SJCRH30 (cell line): ENCODE results near the gene MDGA2. TPM values are rescaled to one million over a fixed set of nuclear protein-coding genes. Genes with fewer than 3 reads are reported as not detected.

Experiments
- DNase-seq, 2 experiments: peaks; one replicate each; pipeline ENCODE4 v3.0.0-alpha.2; 2015 to 2020
- H3K27ac ChIP-seq: fragments of 250-450 bp; sonication (Bioruptor Pico); 2 replicates; pipeline ENCODE4 v1.5.1; 2020; ENCODE audit warnings: mild to moderate bottlenecking, moderate library complexity
- H3K27me3 ChIP-seq: fragments of 250-450 bp; sonication (Bioruptor Pico); 2 replicates; pipeline ENCODE4 v1.5.1; 2020; ENCODE audit warnings: mild to moderate bottlenecking, moderate library complexity
- H3K36me3 ChIP-seq: fragments of 250-450 bp; sonication (Bioruptor Pico); 2 replicates; pipeline ENCODE4 v1.5.1; 2020; ENCODE audit warnings: mild to moderate bottlenecking, moderate library complexity
- H3K4me1 ChIP-seq: fragments of 250-450 bp; sonication (Bioruptor Pico); 2 replicates; pipeline ENCODE4 v1.5.1; 2020; ENCODE audit warnings: mild to moderate bottlenecking, moderate library complexity
- H3K4me3 ChIP-seq: fragments of 250-450 bp; sonication (Bioruptor Pico); 2 replicates; pipeline ENCODE4 v1.5.1; 2020; ENCODE audit warnings: mild to moderate bottlenecking, moderate library complexity
- H3K9me3 ChIP-seq: fragments of 250-450 bp; sonication (Bioruptor Pico); replicated peaks from 2 replicates; pipeline ENCODE4 v1.5.1; 2020; ENCODE audit warnings: mild to moderate bottlenecking, moderate library complexity
- total RNA-seq: library from RNA; depleted of rRNA; stranded (reverse); fragments of >200 nt; shearing (Covaris generic); gene quantifications from 2 replicates; pipeline ENCODE4 v1.2.3, GENCODE V29; 2014

MDGA2 gene
- total RNA-seq, 1 experiment from 2014 or later: 1.9 TPM

GRCh38 chr14:47167402-47167801 is 508.0 kb downstream of the MDGA2 start:
- no peaks in the 10 kb centered on the region for H3K36me3 ChIP-seq
- H3K27me3 ChIP-seq: no peaks in the 10 kb centered on the region

GRCh38 chr14:47155395-47155794 is 520.0 kb downstream of the MDGA2 start:
- Histone ChIP-seq H3K4me1 (no peaks in the 10 kb centered on the region), H3K4me3 (no peak overlapping the region), H3K9me3 (no peaks in the 10 kb centered on the region), H3K27me3 (no peaks in the 10 kb centered on the region), H3K36me3 (no peaks in the 10 kb centered on the region), H3K27ac (no peak overlapping the region)
- DNase-seq: no peak

More at GRCh38 chr14:47167402-47167801, 508.0 kb downstream of the MDGA2 start:
- no peaks in the 10 kb centered on the region for H3K4me1 ChIP-seq
- no peaks in the 10 kb centered on the region for H3K9me3 ChIP-seq
- no peak overlapping the region for H3K27ac ChIP-seq
- DNase-seq: no peak
- no peak overlapping the region for H3K4me3 ChIP-seq

GRCh38 chr14:47154276-47154797 is 521.1 kb downstream of the MDGA2 start:
- Histone ChIP-seq H3K27ac (no peak overlapping the region), H3K27me3 (no peaks in the 10 kb centered on the region), H3K36me3 (no peaks in the 10 kb centered on the region), H3K4me1 (no peaks in the 10 kb centered on the region), H3K4me3 (no peak overlapping the region), H3K9me3 (no peaks in the 10 kb centered on the region)
- no peak for DNase-seq

- DNase-seq: no peak
- H3K27me3 ChIP-seq: no peaks in the 10 kb centered on the region
- H3K36me3 ChIP-seq: no peaks in the 10 kb centered on the region
- H3K9me3 ChIP-seq: no peaks in the 10 kb centered on the region
- H3K4me3 ChIP-seq: no peak overlapping the region
- H3K4me1 ChIP-seq: no peaks in the 10 kb centered on the region
- no peak overlapping the region for H3K27ac ChIP-seq
Observed at GRCh38 chr14:47153746-47154145, 521.7 kb downstream of the MDGA2 start.

- Histone ChIP-seq H3K4me3 (no peak overlapping the region), H3K36me3 (no peaks in the 10 kb centered on the region), H3K4me1 (no peaks in the 10 kb centered on the region), H3K9me3 (no peaks in the 10 kb centered on the region), H3K27me3 (no peaks in the 10 kb centered on the region), H3K27ac (no peak overlapping the region)
- DNase-seq: no peak
Observed at GRCh38 chr14:47150267-47150666, 525.1 kb downstream of the MDGA2 start.

GRCh38 chr14:47149326-47149725 is 526.1 kb downstream of the MDGA2 start:
- no peaks in the 10 kb centered on the region for H3K9me3 ChIP-seq
- H3K27me3 ChIP-seq: no peaks in the 10 kb centered on the region
- no peaks in the 10 kb centered on the region for H3K36me3 ChIP-seq
- no peak overlapping the region for H3K27ac ChIP-seq
- no peak for DNase-seq
- no peak overlapping the region for H3K4me3 ChIP-seq
- no peaks in the 10 kb centered on the region for H3K4me1 ChIP-seq

- DNase-seq: no peak
- Histone ChIP-seq H3K27me3 (no peaks in the 10 kb centered on the region), H3K9me3 (no peaks in the 10 kb centered on the region), H3K4me1 (no peaks in the 10 kb centered on the region), H3K27ac (no peak overlapping the region), H3K4me3 (no peak overlapping the region), H3K36me3 (no peaks in the 10 kb centered on the region)
Observed at GRCh38 chr14:47148686-47149085, 526.7 kb downstream of the MDGA2 start.

DNA sequence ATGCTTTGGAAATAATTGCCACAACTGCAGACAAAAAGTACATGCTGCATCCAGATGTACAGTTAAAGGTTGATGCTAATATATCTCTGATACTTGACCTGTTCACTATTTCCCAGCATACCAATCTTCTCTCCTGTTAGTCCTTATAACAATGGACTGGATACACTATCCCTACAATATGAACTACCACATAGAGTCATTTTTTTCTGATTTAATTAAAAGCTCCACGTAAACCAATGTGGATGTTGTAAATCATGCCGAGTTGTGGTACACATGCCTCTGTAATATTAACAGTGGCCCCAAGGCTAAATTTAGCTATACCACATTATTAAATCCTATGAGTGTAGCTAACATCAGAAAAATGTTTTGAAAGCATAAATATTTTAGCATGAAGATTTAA is 554.8 kb downstream of the MDGA2 start:
- H3K36me3 ChIP-seq: no peaks in the 10 kb centered on the region
- H3K4me1 ChIP-seq: no peaks in the 10 kb centered on the region
- DNase-seq: no peak
- H3K27ac ChIP-seq: no peak overlapping the region
- H3K27me3 ChIP-seq: no peaks in the 10 kb centered on the region
- no peaks in the 10 kb centered on the region for H3K9me3 ChIP-seq
- no peak overlapping the region for H3K4me3 ChIP-seq

- H3K4me3 ChIP-seq: no peak overlapping the region
- H3K27ac ChIP-seq: no peak overlapping the region
- H3K4me1 ChIP-seq: no peaks in the 10 kb centered on the region
- no peaks in the 10 kb centered on the region for H3K36me3 ChIP-seq
- no peaks in the 10 kb centered on the region for H3K9me3 ChIP-seq
- H3K27me3 ChIP-seq: no peaks in the 10 kb centered on the region
- DNase-seq: no peak
Observed at GRCh38 chr14:47103771-47104170, 571.6 kb downstream of the MDGA2 start.

GRCh38 chr14:47102472-47102871 is 572.9 kb downstream of the MDGA2 start:
- H3K4me3 ChIP-seq: no peak overlapping the region
- no peaks in the 10 kb centered on the region for H3K27me3 ChIP-seq
- no peak for DNase-seq
- H3K9me3 ChIP-seq: no peaks in the 10 kb centered on the region
- H3K4me1 ChIP-seq: no peaks in the 10 kb centered on the region
- no peak overlapping the region for H3K27ac ChIP-seq
- H3K36me3 ChIP-seq: no peaks in the 10 kb centered on the region

DNA sequence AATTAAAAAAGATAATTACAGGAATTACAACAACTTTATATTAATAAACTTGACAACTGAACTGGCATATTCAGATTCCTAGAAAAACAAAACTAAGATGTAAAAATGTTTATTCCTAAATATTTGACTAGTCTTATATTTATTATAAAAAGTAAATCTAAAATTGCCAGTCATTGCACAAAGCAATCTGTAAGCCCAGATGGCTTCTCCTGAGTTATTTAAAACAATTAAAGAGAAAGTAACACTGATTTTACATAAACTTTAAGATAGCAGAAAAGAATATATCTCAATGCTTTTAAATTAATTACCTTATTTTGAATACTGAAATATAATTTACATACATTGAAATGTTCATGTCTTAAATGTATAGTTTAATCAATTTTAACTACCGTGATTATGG is 589.7 kb downstream of the MDGA2 start:
- H3K9me3 ChIP-seq: no peaks in the 10 kb centered on the region
- no peak for DNase-seq

GRCh38 chr14:47065326-47065725 is 610.1 kb downstream of the MDGA2 start:
- Histone ChIP-seq H3K4me3 (no peak overlapping the region), H3K4me1 (no peaks in the 10 kb centered on the region), H3K27me3 (no peaks in the 10 kb centered on the region), H3K27ac (no peak overlapping the region), H3K36me3 (no peaks in the 10 kb centered on the region), H3K9me3 (no peaks in the 10 kb centered on the region)
- no peak for DNase-seq

More for the DNA sequence above, 589.7 kb downstream of the MDGA2 start:
- Histone ChIP-seq H3K4me1 (no peaks in the 10 kb centered on the region; the same call in 1 of the 2 replicates), H3K27me3 (no peaks in the 10 kb centered on the region), H3K27ac (no peak overlapping the region), H3K36me3 (no peaks in the 10 kb centered on the region), H3K4me3 (no peak overlapping the region)

GRCh38 chr14:47060050-47060449 is 615.4 kb downstream of the MDGA2 start:
- no peak for DNase-seq
- Histone ChIP-seq H3K9me3 (no peaks in the 10 kb centered on the region), H3K4me1 (no peaks in the 10 kb centered on the region), H3K27me3 (no peaks in the 10 kb centered on the region), H3K4me3 (no peak overlapping the region), H3K27ac (no peak overlapping the region), H3K36me3 (no peaks in the 10 kb centered on the region)

GRCh38 chr14:47057364-47057763 is 618.0 kb downstream of the MDGA2 start:
- H3K4me3 ChIP-seq: no peak overlapping the region
- no peaks in the 10 kb centered on the region for H3K9me3 ChIP-seq
- no peaks in the 10 kb centered on the region for H3K36me3 ChIP-seq
- no peak overlapping the region for H3K27ac ChIP-seq
- no peaks in the 10 kb centered on the region for H3K4me1 ChIP-seq
- H3K27me3 ChIP-seq: no peaks in the 10 kb centered on the region
- DNase-seq: no peak

GRCh38 chr14:47044841-47045240 is 630.6 kb downstream of the MDGA2 start:
- Histone ChIP-seq H3K36me3 (no peaks in the 10 kb centered on the region), H3K4me1 (no peaks in the 10 kb centered on the region), H3K27me3 (no peaks in the 10 kb centered on the region), H3K27ac (no peak overlapping the region), H3K4me3 (no peak overlapping the region), H3K9me3 (no peaks in the 10 kb centered on the region)
- DNase-seq: peak; percentile 11 to 48

DNA sequence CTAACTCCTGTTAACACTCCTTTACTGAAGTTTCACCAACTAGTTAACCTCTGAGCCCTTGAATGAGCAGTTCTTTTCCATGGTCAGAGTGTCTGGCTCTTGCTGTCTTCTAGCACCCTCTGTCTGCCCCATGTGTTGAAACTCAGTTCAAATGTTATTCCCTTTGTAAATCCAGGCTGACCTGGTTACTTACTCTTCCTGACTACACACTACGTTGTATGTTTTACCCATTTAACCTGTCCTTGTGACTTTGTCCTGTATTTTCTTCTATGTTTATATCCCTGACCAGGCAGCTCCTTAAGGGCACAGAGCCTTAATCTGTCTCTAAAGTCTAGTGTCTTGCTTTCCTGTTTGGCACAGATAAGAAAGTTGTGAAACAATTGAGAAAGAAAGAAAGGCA is 634.9 kb downstream of the MDGA2 start:
- no peak overlapping the region for H3K4me3 ChIP-seq
- no peaks in the 10 kb centered on the region for H3K36me3 ChIP-seq
- no peaks in the 10 kb centered on the region for H3K4me1 ChIP-seq
- DNase-seq: peak; percentile 27 to 67
- H3K27me3 ChIP-seq: no peaks in the 10 kb centered on the region
- H3K27ac ChIP-seq: no peak overlapping the region
- no peaks in the 10 kb centered on the region for H3K9me3 ChIP-seq
